ENCODE measurements around the gene CFAP69. TPM values are rescaled to one million over a fixed set of nuclear protein-coding genes. Genes with fewer than 3 reads are reported as not detected.

Gene CFAP69
- total and polyA plus RNA-seq, 10 of the 15 experiments (the other 5 are each of a cell fraction or from before 2014, with no cell fraction given) = 0.11 to 3.1 (median 0.48) TPM; not detected in 1

DNA sequence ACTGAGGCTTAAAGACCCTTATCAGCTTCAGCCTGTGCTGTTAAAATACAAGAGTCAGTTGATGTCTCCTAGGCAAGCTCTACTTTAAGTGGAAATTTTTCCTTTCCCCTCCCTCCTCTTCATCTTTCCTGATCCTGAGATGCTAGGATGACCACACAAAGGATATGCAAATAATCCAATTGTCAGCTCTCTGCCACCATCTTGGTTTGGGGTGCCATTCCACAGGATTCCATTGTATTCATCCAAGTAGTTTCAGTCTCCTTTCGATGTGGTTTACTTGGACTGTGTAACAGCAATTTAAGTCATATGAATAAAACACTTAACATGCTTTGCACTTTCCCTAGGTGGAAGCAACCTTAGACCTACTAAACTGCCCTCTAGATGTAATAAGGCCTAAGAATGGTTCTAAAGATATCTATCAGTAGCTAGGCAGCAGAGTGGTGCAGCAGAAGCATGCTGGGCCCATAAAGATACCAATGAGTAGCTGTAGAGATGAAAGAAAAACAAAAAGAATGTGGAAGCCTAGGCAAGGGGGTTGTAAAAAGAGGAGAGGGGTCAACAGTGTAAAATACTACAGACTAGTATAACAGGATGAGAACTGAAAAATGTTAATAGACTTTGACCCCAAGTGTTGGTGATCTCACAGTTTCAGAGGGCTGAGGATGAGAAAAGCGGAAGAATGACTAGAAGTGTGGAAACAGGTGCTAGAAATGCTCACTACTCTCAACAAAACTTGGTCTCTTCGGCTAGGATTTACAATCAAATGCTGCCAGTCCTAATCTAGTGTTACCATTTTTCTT, 2.4 kb upstream of the CFAP69 start (continued):
- TF ChIP-seq EZH2 (IDR thresholded peaks at IDR 0.05; ENCODE audit: borderline replicate concordance, control insufficient read depth, low read depth, low read length) (no peak), YY1 (IDR thresholded peaks at IDR 0.05; ENCODE audit: low read depth, low read length) (no peak), RFX5 (IDR thresholded peaks at IDR 0.05; ENCODE audit: low read depth, low read length) (no peak), IKZF2 (IDR thresholded peaks at IDR 0.05) (peak; percentile 84 to 90), ATF7 (IDR thresholded peaks at IDR 0.05; ENCODE audit: low read depth) (peak; percentile 98), LARP7 (IDR thresholded peaks at IDR 0.05) (no peak), ZNF207 (IDR thresholded peaks at IDR 0.05; ENCODE audit: borderline replicate concordance) (no peak), SMC3 (IDR thresholded peaks at IDR 0.05; ENCODE audit: borderline replicate concordance, low read length) (no peak), CEBPB (IDR thresholded peaks at IDR 0.05; ENCODE audit: borderline replicate concordance in 1 of 2, low read depth in 2 of 2, low read length in 2 of 2) (no peak), KAT2A (conservative IDR thresholded peaks at IDR 0.05; ENCODE audit: control insufficient read depth, low read depth, low read length) (no peak), CHD4 (IDR thresholded peaks at IDR 0.05) (no peak), FOXK2 (IDR thresholded peaks at IDR 0.05) (no peak), POLR2A (IDR thresholded peaks at IDR 0.05; ENCODE audit: low read depth, low read length) (no peak), SUPT20H (IDR thresholded peaks at IDR 0.05; ENCODE audit: borderline replicate concordance, control insufficient read depth, low read depth, low read length) (no peak), CREB1 (IDR thresholded peaks at IDR 0.05; ENCODE audit: low read depth) (peak; percentile 43; the same call in 1 of the 2 replicates), EP300 (IDR thresholded peaks at IDR 0.05; ENCODE audit: borderline replicate concordance in 1 of 2, control insufficient read depth in 1 of 2, low read depth in 2 of 2, low read length in 2 of 2) (peak; percentile 77 to 92; a peak in 3 of 4 replicates), STAT3 (IDR thresholded peaks at IDR 0.05; ENCODE audit: low read depth, low read length) (0 out of 2 replicates have a peak, but pooled peaks have one; percentile 34), MTA3 (IDR thresholded peaks at IDR 0.05; ENCODE audit: borderline replicate concordance, low read length) (no peak), ASH2L (IDR thresholded peaks at IDR 0.05; ENCODE audit: borderline replicate concordance, low read depth) (no peak), POLR2AphosphoS5 (IDR thresholded peaks at IDR 0.05; ENCODE audit: low read length) (no peak), HCFC1 (IDR thresholded peaks at IDR 0.05; ENCODE audit: low read length) (no peak; the same call in 1 of the 2 replicates)
- TF ChIP-seq, protein P1, sequence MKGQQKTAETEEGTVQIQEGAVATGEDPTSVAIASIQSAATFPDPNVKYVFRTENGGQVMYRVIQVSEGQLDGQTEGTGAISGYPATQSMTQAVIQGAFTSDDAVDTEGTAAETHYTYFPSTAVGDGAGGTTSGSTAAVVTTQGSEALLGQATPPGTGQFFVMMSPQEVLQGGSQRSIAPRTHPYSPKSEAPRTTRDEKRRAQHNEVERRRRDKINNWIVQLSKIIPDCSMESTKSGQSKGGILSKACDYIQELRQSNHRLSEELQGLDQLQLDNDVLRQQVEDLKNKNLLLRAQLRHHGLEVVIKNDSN (IDR thresholded peaks at IDR 0.05; ENCODE audit: borderline replicate concordance, extremely low read length, insufficient read depth, low read depth, low read length) = no peak
- TF ChIP-seq, protein P2, sequence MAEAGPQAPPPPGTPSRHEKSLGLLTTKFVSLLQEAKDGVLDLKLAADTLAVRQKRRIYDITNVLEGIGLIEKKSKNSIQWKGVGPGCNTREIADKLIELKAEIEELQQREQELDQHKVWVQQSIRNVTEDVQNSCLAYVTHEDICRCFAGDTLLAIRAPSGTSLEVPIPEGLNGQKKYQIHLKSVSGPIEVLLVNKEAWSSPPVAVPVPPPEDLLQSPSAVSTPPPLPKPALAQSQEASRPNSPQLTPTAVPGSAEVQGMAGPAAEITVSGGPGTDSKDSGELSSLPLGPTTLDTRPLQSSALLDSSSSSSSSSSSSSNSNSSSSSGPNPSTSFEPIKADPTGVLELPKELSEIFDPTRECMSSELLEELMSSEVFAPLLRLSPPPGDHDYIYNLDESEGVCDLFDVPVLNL (IDR thresholded peaks at IDR 0.05; ENCODE audit: low read depth, low read length) = no peak
- TF ChIP-seq, protein P3, sequence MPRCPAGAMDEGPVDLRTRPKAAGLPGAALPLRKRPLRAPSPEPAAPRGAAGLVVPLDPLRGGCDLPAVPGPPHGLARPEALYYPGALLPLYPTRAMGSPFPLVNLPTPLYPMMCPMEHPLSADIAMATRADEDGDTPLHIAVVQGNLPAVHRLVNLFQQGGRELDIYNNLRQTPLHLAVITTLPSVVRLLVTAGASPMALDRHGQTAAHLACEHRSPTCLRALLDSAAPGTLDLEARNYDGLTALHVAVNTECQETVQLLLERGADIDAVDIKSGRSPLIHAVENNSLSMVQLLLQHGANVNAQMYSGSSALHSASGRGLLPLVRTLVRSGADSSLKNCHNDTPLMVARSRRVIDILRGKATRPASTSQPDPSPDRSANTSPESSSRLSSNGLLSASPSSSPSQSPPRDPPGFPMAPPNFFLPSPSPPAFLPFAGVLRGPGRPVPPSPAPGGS (IDR thresholded peaks at IDR 0.05; ENCODE audit: borderline replicate concordance, insufficient read depth, low read depth, low read length, poor library complexity, severe bottlenecking) = peak; percentile 32

All from GM12878 (cell line).